ENCODE results near the gene MATN3.

The MATN3 gene

GRCh38 chr2:20008703-20009102, 3.8 kb downstream of the MATN3 start:
- FAIRE-seq: no peak
- no peak for DNase-seq (ENCODE audit: insufficient read length, low spot score)

DNA sequence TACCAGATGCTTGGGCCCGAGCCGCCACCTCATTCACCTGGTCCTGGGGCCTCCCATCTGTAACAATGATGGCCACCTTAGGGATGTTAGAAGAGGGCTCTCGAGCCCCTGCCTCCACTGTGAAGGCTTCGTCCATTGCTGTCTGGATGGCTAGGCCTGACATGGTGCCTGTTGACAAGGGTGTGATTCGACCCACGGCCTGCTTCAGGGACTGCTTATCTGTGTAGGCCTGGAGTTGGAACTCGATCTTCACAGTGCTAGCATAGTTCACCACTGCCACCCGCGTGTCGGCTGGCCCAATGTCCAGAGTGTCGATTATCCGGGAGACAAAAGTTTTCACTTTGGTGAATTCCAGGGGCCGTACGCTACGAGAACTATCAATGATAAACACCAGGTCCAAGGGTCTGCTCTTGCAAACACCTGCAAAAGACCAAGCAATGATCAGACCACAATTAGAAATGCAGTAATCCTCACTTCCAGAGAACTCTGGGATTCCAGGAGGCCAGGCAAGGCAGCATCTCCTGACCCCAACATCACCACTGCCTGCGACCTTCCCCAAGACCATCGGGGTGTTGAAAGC, 6.5 kb downstream of the MATN3 start:
- no peak for FAIRE-seq
- DNase-seq (ENCODE audit: insufficient read length, low spot score): no peak

DNA sequence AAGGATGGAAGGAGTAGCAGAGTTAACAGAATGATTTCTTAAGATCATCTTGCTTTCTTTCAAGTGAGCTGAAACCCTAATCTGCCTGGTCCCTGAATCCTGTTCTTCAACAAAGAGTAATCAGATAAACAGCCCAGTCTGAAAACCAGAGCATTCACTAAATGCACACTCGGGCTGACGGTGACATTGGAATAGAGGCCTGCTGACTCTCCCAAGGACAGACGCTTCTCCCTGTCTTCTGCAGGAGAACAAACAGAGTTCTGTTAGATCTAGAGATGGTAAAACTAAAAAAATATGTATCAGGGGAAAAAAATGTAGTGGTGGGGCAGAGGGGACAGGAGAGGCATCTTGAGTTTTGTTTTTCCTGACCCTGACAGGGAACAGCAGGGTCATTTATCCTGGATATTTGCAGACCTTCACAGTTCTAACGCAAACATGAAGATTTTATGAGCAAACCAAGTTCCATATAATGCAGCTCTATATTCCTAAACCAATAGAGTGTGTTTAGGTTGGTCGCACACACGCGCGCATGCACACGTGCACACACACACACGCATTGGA, 7.3 kb downstream of the MATN3 start:
- FAIRE-seq (no peak), DNase-seq (ENCODE audit: insufficient read length, low spot score) (no peak)

- DNase-seq (ENCODE audit: insufficient read length, low spot score): no peak
- peak; percentile 74 for FAIRE-seq
These were observed 11.1 kb downstream of the MATN3 start for GRCh38 chr2:20001361-20001863.

GRCh38 chr2:19993731-19994130, 18.7 kb downstream of the MATN3 start:
- no peak for DNase-seq (ENCODE audit: insufficient read length, low spot score)
- no peak for FAIRE-seq

DNA sequence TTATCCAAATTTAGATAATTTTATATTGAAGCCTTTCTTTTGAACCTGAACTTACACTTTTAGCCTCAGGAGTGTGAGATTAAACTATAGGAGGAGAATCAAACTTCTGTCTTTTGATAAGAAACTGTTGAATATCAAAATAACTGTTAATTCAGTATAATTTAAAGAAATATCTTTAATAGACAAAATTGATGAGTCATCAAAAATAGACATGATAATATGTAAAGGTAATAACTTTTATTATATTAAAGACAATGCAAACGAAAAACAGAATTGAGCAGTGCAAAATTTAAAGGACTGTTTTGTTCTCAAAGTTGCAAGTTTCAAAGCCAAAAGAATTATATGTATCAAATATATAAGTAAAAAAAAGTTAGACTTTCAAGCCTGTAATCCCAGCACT, 20.6 kb downstream of the MATN3 start:
- no peak for DNase-seq (ENCODE audit: insufficient read length, low spot score)
- FAIRE-seq: no peak

DNA sequence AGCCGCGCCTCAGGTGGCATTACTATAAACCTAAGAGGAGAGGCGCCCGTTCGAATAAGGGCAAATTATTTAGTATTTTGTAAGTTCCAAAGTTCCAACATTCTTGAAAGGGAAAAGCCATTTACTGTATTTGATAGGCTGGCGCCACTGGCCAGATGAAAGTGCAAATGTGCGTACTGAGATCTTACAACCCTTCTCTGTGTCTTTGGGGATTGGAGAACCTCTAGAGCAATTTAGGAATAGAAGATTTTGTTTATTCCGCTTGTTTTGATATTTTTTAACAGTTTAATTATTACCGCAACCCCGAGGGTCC, 22.1 kb downstream of the MATN3 start:
- FAIRE-seq (no peak), DNase-seq (ENCODE audit: insufficient read length, low spot score) (no peak)

- DNase-seq (ENCODE audit: insufficient read length, low spot score): peak; percentile 98
These were observed 22.6 kb downstream of the MATN3 start, which contains the start of gene WDR35 for GRCh38 chr2:19989667-19990415. Gene WDR35 (minus strand): TSS chr2:19990105. CDS start chr2:19990015, 90 bp downstream.

DNA sequence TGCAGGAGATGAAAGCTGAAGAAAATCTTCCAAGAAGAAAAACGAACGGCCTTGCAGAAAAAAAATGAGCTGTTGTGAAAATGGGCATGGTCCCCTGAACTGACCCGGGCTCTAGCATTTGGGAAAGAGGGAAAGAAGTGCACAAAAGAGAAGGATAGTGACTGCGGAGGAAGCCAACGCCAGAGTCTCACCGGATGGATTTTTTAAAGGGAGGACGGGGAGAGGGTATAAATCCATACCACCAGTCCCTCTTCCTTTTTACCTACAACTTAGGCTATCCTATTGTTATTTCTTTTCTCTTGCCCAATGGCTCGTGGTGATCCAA, 23.2 kb downstream of the MATN3 start:
- no peak for FAIRE-seq
- no peak for DNase-seq (ENCODE audit: insufficient read length, low spot score)

More at GRCh38 chr2:19989667-19990415, 22.6 kb downstream of the MATN3 start, which contains the start of gene WDR35:
- FAIRE-seq: peak; percentile 98

- DNase-seq (ENCODE audit: insufficient read length, low spot score): no peak
- FAIRE-seq: no peak
These were observed 23.9 kb downstream of the MATN3 start for GRCh38 chr2:19988600-19988999.

- DNase-seq (ENCODE audit: insufficient read length, low spot score) (no peak), FAIRE-seq (no peak)
These were observed 24.5 kb downstream of the MATN3 start for GRCh38 chr2:19987936-19988335.

- DNase-seq (ENCODE audit: insufficient read length, low spot score) (no peak), FAIRE-seq (no peak)
These were observed 30.2 kb downstream of the MATN3 start for GRCh38 chr2:19982268-19982667.

- no peak for FAIRE-seq
- DNase-seq (ENCODE audit: insufficient read length, low spot score): no peak
These were observed 32.5 kb downstream of the MATN3 start for GRCh38 chr2:19979932-19980331.

DNA sequence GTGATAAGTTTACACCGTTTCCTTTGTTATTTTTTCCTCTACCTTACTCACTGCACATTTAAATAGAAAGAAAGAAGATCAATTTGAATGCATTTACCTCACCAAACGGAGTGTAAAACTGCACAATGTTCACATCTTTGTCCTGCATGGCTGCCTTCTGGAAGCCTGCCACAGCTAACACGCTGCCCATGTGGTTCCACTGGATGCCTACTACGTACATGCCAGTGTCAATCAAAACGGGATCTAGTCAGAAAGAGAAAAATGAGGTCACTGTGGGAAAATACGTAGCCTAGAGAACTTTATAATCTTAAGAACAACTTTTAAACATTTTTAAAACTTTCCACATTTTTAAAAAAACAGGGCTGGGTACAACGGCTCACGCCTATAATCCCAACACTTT, 39.0 kb downstream of the MATN3 start:
- FAIRE-seq: no peak

DNA sequence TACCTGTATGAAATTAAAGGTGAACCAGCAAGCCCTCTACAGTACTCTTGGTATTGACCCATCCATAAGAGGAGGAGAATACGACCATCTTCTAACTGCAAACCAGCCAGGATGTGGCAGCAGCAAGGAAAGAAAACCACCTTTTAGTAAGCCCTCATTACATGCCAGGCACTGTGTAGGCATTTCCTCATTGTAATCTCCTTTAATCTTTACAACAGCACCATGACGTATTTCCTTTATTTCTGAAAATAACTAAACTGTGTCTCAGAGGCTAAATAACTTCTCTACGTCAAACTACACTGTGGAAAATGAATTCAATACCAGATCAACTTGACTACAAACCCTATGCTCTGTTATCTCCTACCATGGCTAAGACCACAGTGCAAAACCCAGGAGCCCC, 40.8 kb downstream of the MATN3 start:
- FAIRE-seq: peak; percentile 71

More for the DNA sequence above, 39.0 kb downstream of the MATN3 start:
- no peak for DNase-seq (ENCODE audit: insufficient read length, low spot score)

GRCh38 chr2:19963386-19963785, 49.1 kb downstream of the MATN3 start:
- no peak for DNase-seq (ENCODE audit: insufficient read length, low spot score)
- FAIRE-seq: no peak

More for the DNA sequence above, 40.8 kb downstream of the MATN3 start:
- no peak for DNase-seq (ENCODE audit: insufficient read length, low spot score)

DNA sequence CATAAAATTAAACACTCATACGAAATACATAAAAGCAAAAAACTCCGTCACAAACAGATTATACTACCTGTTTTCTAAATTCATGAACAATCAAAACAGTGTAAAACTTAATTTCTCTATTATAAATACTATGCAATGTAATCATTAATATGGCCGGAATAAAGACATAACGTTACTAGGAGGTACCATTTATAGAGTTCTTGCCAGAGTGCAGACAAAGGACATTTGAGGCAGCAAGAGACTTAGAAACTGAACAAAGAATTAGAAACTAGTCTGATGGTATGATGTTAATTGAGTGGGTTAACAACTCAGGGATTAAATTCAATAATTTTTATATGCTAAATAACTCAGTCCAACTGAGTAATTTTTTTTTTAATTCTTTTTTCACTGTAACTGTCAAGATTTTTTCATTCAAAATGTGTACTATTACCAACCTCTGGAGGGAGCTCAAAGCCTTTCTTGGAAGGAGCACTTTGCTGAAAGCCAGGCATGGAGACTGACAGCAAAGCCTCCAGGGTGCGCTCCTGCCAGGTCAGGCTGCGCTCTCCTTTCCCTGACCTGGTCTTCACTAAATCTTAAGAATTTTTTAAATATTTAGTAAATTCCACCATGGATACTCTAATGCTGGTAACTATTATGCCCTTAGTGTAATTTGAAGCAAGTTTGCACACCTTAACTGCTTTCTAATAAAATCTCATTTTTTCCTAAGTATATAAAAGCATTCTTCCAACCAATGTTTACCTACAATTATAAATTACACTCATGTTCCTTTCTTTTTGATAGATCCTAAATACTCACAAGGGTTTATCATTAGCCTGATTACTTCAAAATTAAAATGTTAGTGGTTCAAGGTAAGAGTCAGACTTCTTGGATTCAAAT, 56.7 kb downstream of the MATN3 start:
- FAIRE-seq: no peak
- DNase-seq (ENCODE audit: insufficient read length, low spot score): peak; percentile 83

DNA sequence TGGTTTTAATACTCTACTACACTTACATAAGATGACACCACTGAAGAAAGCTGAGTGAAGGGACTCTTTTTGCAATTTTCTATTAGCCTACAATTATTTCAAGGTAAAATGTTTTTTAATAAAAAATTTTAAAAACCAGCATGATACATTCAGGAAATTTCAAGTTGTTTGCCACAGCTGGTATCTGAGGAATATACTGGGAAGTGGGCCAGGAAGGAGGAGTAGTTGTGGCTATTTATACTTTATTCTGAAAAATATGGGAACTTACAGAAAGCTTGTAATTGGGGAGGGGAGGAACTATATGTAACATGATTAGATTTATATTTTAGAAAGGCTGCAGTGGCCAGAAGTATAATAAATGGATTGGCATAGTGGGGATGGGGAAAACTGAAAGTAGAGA, 63.4 kb downstream of the MATN3 start:
- FAIRE-seq (no peak), DNase-seq (ENCODE audit: insufficient read length, low spot score) (no peak)

DNA sequence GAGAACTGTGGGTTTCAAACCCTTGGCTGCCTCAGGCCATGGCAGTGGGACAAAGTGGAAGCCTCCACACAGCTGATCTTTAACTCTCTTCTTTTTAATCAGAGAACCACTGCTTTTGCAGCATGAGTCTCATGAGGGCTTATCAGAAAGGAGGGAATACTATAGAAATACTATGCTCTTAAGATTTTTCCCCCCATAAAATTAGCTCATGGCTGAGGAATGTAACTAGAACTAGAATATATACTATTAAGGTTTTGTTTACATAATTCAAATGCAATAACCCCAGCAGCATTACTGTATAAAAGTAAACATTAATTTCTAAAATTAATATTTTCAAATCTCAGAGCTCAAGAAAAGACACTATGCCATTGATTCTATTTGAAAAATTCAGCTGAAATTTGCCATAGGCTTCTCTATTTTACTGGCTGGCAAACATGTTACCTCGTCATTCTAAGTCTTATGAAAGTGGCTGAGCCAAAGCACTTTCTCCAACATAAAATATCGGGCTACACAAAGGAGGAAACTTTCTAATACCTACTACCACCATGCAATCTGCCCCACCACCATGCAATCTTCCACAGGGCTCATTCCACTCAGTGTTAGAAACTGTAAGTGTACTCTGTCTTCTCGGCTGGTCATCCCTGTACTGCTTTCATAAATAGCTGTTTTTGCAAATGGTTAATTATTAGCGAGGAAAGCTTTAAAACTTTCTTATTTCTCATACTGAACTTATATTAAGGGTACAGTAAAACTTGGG, 65.1 kb downstream of the MATN3 start:
- DNase-seq (ENCODE audit: insufficient read length, low spot score) (no peak), FAIRE-seq (no peak)

GRCh38 chr2:19944205-19944845, 68.1 kb downstream of the MATN3 start:
- FAIRE-seq (no peak), DNase-seq (ENCODE audit: insufficient read length, low spot score) (no peak)

Measured in HTR-8/SVneo (cell line).